Immature natural killer cell (primary cell): ENCODE data around the gene RFFL. TPM values are rescaled to one million over a fixed set of nuclear protein-coding genes. Genes with fewer than 3 reads are reported as not detected.
"Not testable (repeated sequence)": the region's sequence is repeated elsewhere in the genome, so short reads cannot be mapped to it uniquely, and the experiment has no call there.

Experiments used
- DNase-seq, 3 donors: peaks; one replicate each; pipeline ENCODE4 v3.0.0; 2022; ENCODE audit warnings: mixed read lengths in 1 of 3
- H3K27ac Mint-ChIP-seq, 6 donors: one replicate each; pipeline ENCODE4 v1.8.0; 2020; ENCODE audit warnings: mixed read lengths in 6 of 6, mild to moderate bottlenecking in 5 of 6, inconsistent platforms in 4 of 6, moderate library complexity in 3 of 6
- H3K27me3 Mint-ChIP-seq, 3 donors: one replicate each; pipeline ENCODE4 v1.8.0; 2020 to 2021; ENCODE audit warnings: low read depth in 3 of 3, mild to moderate bottlenecking in 3 of 3, mixed read lengths in 3 of 3, moderate library complexity in 3 of 3, inconsistent platforms in 1 of 3
- H3K36me3 Mint-ChIP-seq, 3 donors: one replicate each; pipeline ENCODE4 v1.8.0; 2020; ENCODE audit warnings: mixed read lengths in 3 of 3, inconsistent platforms in 2 of 3, mild to moderate bottlenecking in 2 of 3
- H3K4me1 Mint-ChIP-seq, 2 donors: one replicate each; pipeline ENCODE4 v1.8.0; 2020; ENCODE audit warnings: inconsistent platforms in 2 of 2, mild to moderate bottlenecking in 2 of 2, mixed read lengths in 2 of 2, moderate library complexity in 1 of 2
- H3K4me3 Mint-ChIP-seq, 5 donors: one replicate each; pipeline ENCODE4 v1.8.0; 2020; ENCODE audit warnings: mild to moderate bottlenecking in 5 of 5, mixed read lengths in 5 of 5, inconsistent platforms in 3 of 5, moderate library complexity in 3 of 5
- H3K9me3 Mint-ChIP-seq, 6 donors: one replicate each; pipeline ENCODE4 v1.8.0; 2020; ENCODE audit warnings: mild to moderate bottlenecking in 6 of 6, mixed read lengths in 6 of 6, inconsistent platforms in 4 of 6, moderate library complexity in 3 of 6
- polyA plus RNA-seq, 3 donors: library from polyadenylated mRNA; unstranded; fragments of 300-500 nt; fragmentation: Illumina TruSeq; gene quantifications; one replicate each; pipeline ENCODE4 v1.2.3, GENCODE V29; 2021

RFFL gene
- polyA plus RNA-seq, 3 donors from 2014 or later, result 24.0 to 45.4 (median 34.0) TPM

DNA sequence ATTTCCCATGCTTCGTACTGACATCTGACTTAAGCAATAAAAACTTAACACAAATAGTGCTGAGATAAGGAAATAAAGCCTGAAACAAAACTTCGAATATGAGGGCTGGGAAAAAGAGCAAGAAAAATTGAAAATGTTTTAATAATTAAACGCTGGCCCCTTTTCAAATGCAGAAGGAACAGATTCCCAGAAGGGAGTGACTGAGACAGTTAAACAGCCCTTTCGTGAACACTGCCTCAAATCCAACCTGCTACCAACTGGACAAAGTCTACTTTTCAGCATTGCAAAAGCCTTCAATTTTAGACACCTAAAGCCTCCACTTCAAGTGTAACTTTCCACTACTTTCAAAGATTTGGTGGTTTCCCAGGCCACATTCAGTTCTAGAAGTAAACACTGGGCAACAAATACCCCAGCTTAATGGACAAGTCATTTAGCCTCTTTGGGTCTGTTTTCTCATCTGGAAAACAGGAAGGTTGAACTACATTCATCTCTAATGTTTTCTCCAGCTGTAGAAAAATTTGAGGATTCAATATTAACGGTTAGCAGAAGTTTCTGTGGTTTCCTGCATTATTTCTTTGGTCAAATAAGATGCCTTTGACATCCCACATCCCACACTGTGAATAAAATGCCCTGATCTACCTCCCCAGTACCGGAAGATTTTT lies 11.8 kb downstream of the RFFL start:
- H3K4me1 Mint-ChIP-seq, result peaks cover 72 to 82% of the 10 kb centered on the region in 2 donors
- peak; percentile 48 to 53 (median 51) for DNase-seq
- peaks cover 3 to 8% (median 7%) of the 10 kb centered on the region in 3 donors for H3K36me3 Mint-ChIP-seq
- peak overlapping the region; percentile 68 to 85 (median 75) for H3K4me3 Mint-ChIP-seq
- H3K9me3 Mint-ChIP-seq, result no peaks in the 10 kb centered on the region
- H3K27me3 Mint-ChIP-seq, result peaks cover 0 to 2% (median 0%) of the 10 kb centered on the region in 3 donors
- H3K27ac Mint-ChIP-seq, result peak overlapping the region; percentile 90 to 97 (median 96)

DNA sequence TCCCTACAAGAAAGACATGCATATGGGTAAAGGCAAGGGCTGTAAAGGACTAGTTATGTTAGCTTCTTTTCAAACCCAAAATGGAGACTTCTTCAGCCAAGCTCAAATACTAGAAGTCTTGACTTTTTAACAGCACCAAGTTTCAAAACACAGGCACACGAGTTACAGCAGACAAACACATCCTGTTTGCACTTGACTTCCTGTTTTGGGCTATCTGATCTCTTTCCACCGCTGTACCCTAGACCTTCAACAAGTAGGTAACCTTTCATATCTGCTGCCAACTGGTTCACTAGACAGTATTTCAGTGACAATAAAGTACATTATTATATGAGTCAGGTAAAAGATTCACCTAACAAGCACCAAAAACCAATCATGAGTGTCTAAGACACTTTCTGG lies 12.3 kb downstream of the RFFL start:
- DNase-seq, result peak; percentile 60 to 69 (median 69)
- Mint-ChIP-seq H3K27me3 (peaks cover 0 to 5% (median 0%) of the 10 kb centered on the region in 3 donors), H3K27ac (peak overlapping the region; percentile 90 to 97 (median 96)), H3K36me3 (peaks cover 3 to 8% (median 4%) of the 10 kb centered on the region in 3 donors), H3K9me3 (no peaks in the 10 kb centered on the region), H3K4me3 (peak overlapping the region; percentile 68 to 85 (median 75)), H3K4me1 (peaks cover 75 to 82% of the 10 kb centered on the region in 2 donors)

DNA sequence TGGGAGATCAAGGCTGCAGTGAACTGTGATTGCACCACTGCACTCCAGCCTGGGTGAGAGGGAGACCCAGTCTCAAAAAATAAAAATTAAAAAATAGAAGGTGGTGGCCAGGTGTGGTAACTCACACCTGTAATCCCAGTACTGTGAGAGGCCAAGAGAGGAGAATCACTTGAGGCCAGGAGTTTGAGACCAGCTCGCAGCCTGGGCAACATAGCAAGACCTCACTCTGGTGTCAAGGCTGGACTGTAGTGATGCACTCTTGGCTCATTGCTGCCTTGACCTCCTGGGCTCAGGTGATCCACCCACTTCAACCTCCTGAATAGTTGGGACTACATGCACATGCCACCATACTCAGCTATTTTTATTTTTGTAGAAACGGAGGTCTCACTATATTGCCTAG lies 13.3 kb downstream of the RFFL start:
- Mint-ChIP-seq H3K4me1 (peaks cover 80 to 85% of the 10 kb centered on the region in 2 donors), H3K27me3 (peaks cover 0 to 4% (median 0%) of the 10 kb centered on the region in 3 donors), H3K4me3 (peak overlapping the region in 4 of 5 donors; percentile 39 to 48 (median 40)), H3K27ac (peak overlapping the region; percentile 85 to 97 (median 92)), H3K9me3 (no peaks in the 10 kb centered on the region), H3K36me3 (peaks cover 0 to 4% (median 4%) of the 10 kb centered on the region in 3 donors)
- DNase-seq, result no peak

DNA sequence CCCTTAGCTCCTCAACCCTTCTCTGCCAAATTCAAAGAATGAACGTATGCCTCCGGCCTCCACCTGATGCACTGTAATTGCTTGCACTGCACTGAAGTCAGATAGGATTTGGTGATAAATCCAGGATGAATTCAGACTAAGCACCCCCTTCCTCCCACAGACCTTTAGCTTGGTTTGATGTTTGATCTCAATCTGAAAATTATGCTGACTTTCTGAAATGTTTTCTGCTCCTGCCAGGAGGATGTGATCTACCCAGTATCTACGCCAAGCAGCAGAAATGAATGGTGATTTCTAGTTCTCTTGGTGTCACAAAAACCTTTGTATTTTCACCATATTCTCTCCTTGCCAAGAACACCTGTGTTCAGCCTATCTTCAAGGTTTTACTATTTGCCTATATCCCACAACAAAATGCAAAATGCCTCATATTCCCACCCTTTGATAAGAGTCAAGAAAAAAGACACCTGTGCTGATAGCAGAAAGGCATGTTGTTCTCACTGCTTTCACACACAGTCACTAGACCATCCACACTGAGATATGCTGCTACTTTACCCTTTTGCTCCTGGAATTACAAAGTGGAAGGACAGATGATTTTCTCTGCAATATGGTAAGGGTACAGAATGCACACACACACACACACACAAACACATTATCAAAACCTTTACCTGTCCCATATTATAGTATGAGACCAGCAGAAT lies 14.7 kb downstream of the RFFL start:
- H3K36me3 Mint-ChIP-seq, result peaks cover 0 to 4% (median 4%) of the 10 kb centered on the region in 3 donors
- H3K4me3 Mint-ChIP-seq, result peak overlapping the region; percentile 16 to 75 (median 56)
- no peak for DNase-seq
- peaks cover 0 to 4% (median 0%) of the 10 kb centered on the region in 3 donors for H3K27me3 Mint-ChIP-seq
- peak overlapping the region; percentile 85 to 97 (median 92) for H3K27ac Mint-ChIP-seq
- peaks cover 84 to 90% of the 10 kb centered on the region in 2 donors for H3K4me1 Mint-ChIP-seq
- no peaks in the 10 kb centered on the region for H3K9me3 Mint-ChIP-seq

DNA sequence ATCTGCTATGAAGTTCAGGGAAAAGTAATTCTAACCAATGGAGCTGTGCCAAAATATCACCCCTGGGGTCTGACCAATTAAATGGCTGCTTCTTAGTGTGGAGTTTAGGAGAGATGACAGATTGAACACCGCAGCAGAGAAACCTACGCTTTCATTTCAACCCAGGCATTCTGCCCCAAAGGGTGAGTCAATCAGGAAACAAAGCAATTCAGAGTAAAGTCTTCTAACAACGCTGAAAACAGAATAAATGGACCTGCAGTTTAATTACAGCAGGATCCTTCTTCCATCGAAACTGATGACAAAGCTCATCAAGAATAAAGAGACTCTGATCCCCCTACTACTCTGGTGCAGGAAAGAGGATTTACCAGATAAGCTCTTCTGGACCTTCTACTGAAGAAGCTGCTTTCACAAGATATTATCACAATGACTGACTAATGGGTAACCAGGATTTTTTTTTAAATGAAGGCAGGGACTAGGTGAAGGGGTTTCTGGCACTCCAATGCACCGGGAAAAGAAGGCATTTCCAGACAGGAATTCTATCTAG lies 16.7 kb downstream of the RFFL start:
- Mint-ChIP-seq H3K4me1 (peaks cover 80 to 88% of the 10 kb centered on the region in 2 donors), H3K36me3 (peaks cover 0 to 4% (median 4%) of the 10 kb centered on the region in 3 donors), H3K9me3 (no peaks in the 10 kb centered on the region), H3K27me3 (peaks cover 0 to 4% (median 0%) of the 10 kb centered on the region in 3 donors), H3K27ac (peak overlapping the region; percentile 88 to 94 (median 92)), H3K4me3 (peak overlapping the region; percentile 71 to 90 (median 82))
- DNase-seq, result peak; percentile 52 to 70 (median 59)

DNA sequence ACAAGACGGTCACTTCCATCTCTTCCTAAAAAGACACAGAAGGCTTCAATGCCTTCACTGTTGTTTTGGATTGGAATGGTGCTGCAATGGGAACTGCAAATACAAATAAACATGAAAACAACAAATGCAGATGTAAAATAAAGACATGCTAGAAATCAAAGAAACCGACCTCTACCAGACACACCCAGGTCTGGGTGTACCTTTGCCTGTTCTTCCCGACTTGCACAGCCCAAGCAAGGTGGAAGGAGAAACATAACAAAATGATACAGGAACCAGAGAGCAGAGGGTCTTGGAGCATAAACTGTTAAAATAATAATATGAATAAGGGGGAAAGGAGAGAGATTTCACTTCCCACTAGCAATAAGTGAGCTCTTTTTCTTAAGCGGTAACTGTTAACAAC lies 17.3 kb downstream of the RFFL start:
- H3K4me1 Mint-ChIP-seq, result peaks cover 80 to 88% of the 10 kb centered on the region in 2 donors

DNA sequence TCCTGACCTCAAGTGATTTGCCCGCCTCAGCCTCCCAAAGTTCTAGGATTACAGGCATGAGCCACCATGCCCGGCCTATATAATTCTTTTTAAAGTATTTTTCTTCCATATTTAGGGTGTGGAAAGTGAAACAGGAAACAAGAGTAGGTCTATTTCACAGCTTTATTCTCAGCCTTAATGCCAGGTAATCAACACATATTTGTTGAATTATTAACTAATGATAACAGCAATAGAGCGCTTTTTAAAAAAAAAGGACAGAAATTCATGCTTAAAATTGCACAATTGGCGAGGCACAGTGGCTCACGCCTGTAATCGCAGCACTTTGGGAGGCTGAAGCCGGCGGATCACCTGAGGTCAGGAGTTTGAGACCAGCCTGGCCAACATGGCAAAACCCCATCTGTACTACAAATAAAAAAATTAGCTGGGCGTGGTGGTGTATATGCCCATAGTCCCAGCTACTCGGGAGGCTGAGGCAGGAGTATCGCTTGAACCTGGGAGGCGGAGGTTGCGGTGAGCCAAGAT lies 18.0 kb downstream of the RFFL start:
- Mint-ChIP-seq H3K36me3 (peaks cover 4 to 12% (median 11%) of the 10 kb centered on the region in 3 donors), H3K27me3 (peaks cover under 1 to 13% (median 7%) of the 10 kb centered on the region in 3 donors), H3K27ac (peak overlapping the region; percentile 88 to 94 (median 92)), H3K4me3 (peak overlapping the region; percentile 71 to 90 (median 82)), H3K4me1 (peaks cover 84 to 89% of the 10 kb centered on the region in 2 donors)
- not testable (repeated sequence) for H3K9me3 Mint-ChIP-seq, DNase-seq

More for the DNA sequence above, 17.3 kb downstream of the RFFL start:
- peaks cover 1 to 7% (median 5%) of the 10 kb centered on the region in 3 donors for H3K36me3 Mint-ChIP-seq
- peak overlapping the region; percentile 71 to 90 (median 82) for H3K4me3 Mint-ChIP-seq
- DNase-seq, result no peak
- no peaks in the 10 kb centered on the region for H3K9me3 Mint-ChIP-seq
- H3K27me3 Mint-ChIP-seq, result peaks cover 0 to 9% (median 3%) of the 10 kb centered on the region in 3 donors
- peak overlapping the region; percentile 88 to 94 (median 92) for H3K27ac Mint-ChIP-seq

DNA sequence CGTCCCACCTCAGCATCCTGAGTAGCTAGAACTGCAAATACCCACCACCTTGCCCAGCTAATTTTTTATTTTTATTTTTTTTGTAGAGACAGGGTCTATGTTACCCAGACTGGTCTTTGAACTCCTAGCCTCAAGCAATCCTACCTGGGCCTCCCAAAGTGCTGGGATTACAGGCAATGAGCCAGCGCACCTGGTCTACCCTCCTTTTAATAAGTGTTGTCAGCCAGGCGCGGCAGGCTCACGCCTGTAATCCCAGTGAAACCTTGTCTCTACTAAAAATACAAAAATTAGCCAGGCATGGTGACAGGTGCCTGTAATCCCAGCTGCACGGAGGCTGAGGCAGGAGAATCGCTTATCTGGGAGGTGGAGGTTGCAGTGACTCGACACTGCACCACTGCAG lies 19.3 kb downstream of the RFFL start:
- no peak for DNase-seq
- Mint-ChIP-seq H3K9me3 (no peaks in the 10 kb centered on the region), H3K4me1 (peaks cover 77 to 88% of the 10 kb centered on the region in 2 donors), H3K4me3 (peak overlapping the region; percentile 27 to 82 (median 48)), H3K27ac (peak overlapping the region; percentile 88 to 93 (median 92)), H3K36me3 (peaks cover 4 to 16% (median 15%) of the 10 kb centered on the region in 3 donors), H3K27me3 (peaks cover 1 to 15% (median 7%) of the 10 kb centered on the region in 3 donors)

DNA sequence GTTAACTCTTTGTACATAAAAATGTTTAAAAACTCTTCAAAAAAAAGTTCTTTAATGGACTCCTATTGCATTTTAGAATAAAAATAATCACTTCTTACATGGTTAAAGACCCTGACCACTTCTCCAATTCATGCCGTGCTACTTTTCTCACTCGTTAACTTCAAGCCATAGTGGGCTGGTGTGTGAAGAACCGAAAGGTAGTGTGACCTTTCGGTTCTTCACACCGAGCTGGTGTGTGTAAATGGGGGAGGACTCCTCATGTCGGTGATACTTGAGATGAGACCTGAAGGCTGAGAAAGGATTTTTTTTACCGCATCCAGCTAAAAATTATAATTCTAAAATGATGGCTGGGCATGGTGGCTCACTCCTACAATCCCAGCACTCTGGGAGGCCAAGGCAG lies 22.1 kb downstream of the RFFL start:
- peaks cover 4 to 12% (median 11%) of the 10 kb centered on the region in 3 donors for H3K36me3 Mint-ChIP-seq
- peaks cover 67 to 75% of the 10 kb centered on the region in 2 donors for H3K4me1 Mint-ChIP-seq
- DNase-seq, result peak; percentile 62 to 64 (median 62)
- peak overlapping the region; percentile 73 to 85 (median 77) for H3K4me3 Mint-ChIP-seq
- peak overlapping the region; percentile 90 to 98 (median 96) for H3K27ac Mint-ChIP-seq
- H3K9me3 Mint-ChIP-seq, result no peaks in the 10 kb centered on the region
- peaks cover 1 to 15% (median 7%) of the 10 kb centered on the region in 3 donors for H3K27me3 Mint-ChIP-seq

DNA sequence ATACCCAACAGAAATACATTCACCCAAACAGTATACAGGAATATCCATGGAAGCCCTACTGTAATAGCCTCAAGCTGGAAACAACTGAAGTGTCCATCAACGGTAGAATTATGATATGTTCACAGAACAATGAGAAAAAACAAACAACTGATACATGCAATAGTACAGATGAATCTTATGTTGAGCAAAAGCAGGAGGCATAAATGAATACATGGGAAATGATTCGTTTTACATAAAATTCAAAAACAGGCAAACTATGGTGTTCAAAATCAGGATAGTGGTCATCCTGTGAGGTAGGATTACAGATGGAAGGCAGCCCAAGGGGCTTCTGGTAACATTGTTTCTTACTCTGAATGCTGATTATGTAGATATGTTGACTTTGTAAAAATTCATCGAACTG lies 25.1 kb downstream of the RFFL start:
- Mint-ChIP-seq H3K36me3 (peaks cover 4 to 12% (median 11%) of the 10 kb centered on the region in 3 donors), H3K4me1 (peaks cover 44 to 53% of the 10 kb centered on the region in 2 donors), H3K4me3 (no peak overlapping the region), H3K9me3 (no peaks in the 10 kb centered on the region), H3K27me3 (peaks cover 1 to 13% (median 7%) of the 10 kb centered on the region in 3 donors), H3K27ac (peak overlapping the region in 2 of 6 donors; percentile 18 to 28)
- DNase-seq, result no peak

DNA sequence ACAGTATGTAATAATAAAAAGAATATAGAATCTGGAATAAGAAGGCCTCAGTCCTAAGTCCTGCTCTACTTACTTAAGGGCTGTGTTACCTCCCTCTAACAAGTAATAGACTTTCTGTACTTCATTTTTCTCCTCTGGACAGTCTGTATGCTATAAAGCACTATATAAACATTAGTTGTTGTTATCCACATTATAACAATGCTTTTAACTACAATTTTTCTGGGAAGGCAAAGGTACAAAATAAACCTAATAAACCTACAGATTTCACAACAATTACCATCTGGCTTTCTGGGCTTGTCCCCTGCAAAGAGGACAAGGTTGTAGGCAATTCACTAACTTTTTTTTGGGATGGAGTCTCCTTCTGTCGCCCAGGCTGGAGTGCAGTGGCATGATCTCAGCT lies 32.7 kb downstream of the RFFL start:
- DNase-seq, result no peak
- H3K27me3 Mint-ChIP-seq, result peaks cover 0 to 3% (median 0%) of the 10 kb centered on the region in 3 donors
- H3K36me3 Mint-ChIP-seq, result peaks cover 8 to 18% (median 10%) of the 10 kb centered on the region in 3 donors
- H3K27ac Mint-ChIP-seq, result peak overlapping the region in 3 of 6 donors; percentile 26 to 68 (median 40)
- no peaks in the 10 kb centered on the region for H3K9me3 Mint-ChIP-seq
- no peak overlapping the region for H3K4me3 Mint-ChIP-seq
- H3K4me1 Mint-ChIP-seq, result peaks cover 34 to 36% of the 10 kb centered on the region in 2 donors

DNA sequence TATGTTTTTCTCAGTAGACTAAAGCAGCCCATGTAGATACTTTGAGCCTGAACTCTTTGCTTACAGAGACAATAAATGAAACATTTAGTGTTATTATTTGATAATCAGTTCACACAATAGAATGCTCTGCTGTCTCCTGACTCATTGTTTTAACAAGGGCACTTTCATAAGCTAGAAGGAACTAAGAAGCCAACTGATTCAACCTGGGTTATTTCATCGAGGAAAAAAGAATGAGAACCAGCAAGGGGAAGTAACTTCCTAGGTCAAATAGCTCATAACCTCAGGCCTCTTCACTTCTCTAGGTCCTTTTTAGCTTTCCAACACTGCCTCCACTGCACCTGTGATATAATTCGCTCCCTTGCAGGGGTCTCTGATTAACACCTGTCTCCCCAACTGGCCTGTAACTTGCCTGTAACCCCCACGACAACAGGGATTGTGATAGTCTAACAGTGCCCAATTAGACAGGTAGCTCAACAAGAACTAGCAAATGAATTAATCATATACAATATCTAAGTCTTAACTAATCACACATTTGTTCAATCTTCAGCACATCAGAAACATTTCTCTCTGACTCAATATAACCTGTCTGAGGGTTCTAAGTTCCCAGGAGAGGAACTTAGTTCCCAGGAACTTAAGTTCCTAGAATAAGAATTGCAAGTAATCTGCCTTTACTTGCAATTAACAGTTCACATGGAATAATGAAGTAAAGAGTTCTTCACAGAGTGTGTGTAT lies 34.8 kb downstream of the RFFL start:
- Mint-ChIP-seq H3K27me3 (peaks cover 0 to 5% (median 0%) of the 10 kb centered on the region in 3 donors), H3K27ac (peak overlapping the region; percentile 63 to 88 (median 87)), H3K9me3 (no peaks in the 10 kb centered on the region), H3K36me3 (peaks cover 8 to 28% (median 15%) of the 10 kb centered on the region in 3 donors), H3K4me1 (peaks cover 39 to 52% of the 10 kb centered on the region in 2 donors), H3K4me3 (no peak overlapping the region)
- DNase-seq, result no peak

DNA sequence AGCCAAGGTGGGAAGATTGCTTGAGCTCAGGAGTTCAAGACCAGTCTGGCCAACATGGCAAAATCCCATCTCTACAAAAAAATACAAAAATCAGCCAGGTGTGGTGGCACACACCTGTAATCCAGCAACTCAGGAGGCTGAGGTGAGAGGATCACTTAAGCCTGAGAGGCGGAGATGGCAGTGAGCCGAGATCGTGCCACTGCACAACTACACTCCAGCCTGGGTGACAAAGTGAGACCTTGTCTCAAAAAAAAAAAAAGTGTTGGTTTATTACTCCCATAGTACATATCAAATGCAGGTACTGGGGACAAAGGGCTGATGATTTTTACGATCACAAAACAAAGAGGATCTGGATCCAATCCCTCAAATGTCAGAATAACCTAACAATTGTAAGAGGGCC lies 35.4 kb downstream of the RFFL start:
- not testable (repeated sequence) for DNase-seq, H3K9me3 Mint-ChIP-seq, H3K27me3 Mint-ChIP-seq, H3K4me3 Mint-ChIP-seq
- H3K36me3 Mint-ChIP-seq, result peaks cover 7 to 27% (median 15%) of the 10 kb centered on the region in 3 donors
- peak overlapping the region; percentile 25 to 88 (median 79) for H3K27ac Mint-ChIP-seq
- H3K4me1 Mint-ChIP-seq, result peaks cover 43 to 52% of the 10 kb centered on the region in 2 donors
